NT2/D1 (cell line): ENCODE results near the gene ZNF837.

Source experiments
- SUZ12 ChIP-seq: IDR thresholded peaks from 2 replicates; pipeline ENCODE4 v1.6.1; 2011; ENCODE audit not compliant: insufficient read length, insufficient read depth; ENCODE audit errors: extremely low read depth
- YY1 ChIP-seq: IDR thresholded peaks from 2 replicates; pipeline ENCODE4 v1.6.1; 2011; ENCODE audit not compliant: insufficient read length, insufficient read depth
- ZNF274 ChIP-seq: IDR thresholded peaks from 2 replicates; pipeline ENCODE4 v1.6.1; 2011; ENCODE audit warnings: mild to moderate bottlenecking, low read depth, low read length

GRCh38 chr19:58362272-58362994, 18.4 kb downstream of the ZNF837 start, which contains the start of gene ZNF497:
- no peak for TF ChIP-seq ZNF274
- TF ChIP-seq SUZ12, result no peak
- TF ChIP-seq YY1, result peak; percentile 51
